ENCODE results near the gene EPHB1.

DNA sequence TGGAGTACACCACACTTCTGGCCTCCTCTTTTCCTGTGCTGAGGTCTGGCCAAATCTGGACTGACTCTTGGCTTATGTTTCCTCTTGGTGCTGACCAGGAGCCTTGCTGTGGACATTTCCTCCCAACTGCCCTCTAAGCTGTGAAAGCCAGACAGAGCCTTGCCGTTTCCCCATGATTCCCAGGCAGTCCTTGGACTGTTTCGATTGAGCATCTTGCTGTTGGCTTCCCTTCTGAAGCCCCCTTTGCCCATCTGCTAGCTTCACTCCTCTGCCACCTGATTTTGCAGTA is 110.5 kb downstream of the EPHB1 start:
- TF ChIP-seq, protein P1, sequence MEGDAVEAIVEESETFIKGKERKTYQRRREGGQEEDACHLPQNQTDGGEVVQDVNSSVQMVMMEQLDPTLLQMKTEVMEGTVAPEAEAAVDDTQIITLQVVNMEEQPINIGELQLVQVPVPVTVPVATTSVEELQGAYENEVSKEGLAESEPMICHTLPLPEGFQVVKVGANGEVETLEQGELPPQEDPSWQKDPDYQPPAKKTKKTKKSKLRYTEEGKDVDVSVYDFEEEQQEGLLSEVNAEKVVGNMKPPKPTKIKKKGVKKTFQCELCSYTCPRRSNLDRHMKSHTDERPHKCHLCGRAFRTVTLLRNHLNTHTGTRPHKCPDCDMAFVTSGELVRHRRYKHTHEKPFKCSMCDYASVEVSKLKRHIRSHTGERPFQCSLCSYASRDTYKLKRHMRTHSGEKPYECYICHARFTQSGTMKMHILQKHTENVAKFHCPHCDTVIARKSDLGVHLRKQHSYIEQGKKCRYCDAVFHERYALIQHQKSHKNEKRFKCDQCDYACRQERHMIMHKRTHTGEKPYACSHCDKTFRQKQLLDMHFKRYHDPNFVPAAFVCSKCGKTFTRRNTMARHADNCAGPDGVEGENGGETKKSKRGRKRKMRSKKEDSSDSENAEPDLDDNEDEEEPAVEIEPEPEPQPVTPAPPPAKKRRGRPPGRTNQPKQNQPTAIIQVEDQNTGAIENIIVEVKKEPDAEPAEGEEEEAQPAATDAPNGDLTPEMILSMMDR (IDR thresholded peaks at IDR 0.05), result no peak
- no peak for TF ChIP-seq POLR2A (IDR thresholded peaks at IDR 0.05)

Data from uterus (tissue), 2 donors.